Large intestine (tissue), 3 donors: Measurements from ENCODE around the gene ST7L. TPM values are rescaled to one million over a fixed set of nuclear protein-coding genes. Genes with fewer than 3 reads are reported as not detected.

Experiments used
- DNase-seq, 2 donors: peaks; one replicate each; pipeline versions ENCODE4 v3.0.0 to v3.0.0-alpha.2; 2013
- H3K27ac ChIP-seq: one replicate; pipeline ENCODE4 v1.5.1; 2013; ENCODE audit warnings: low read length
- H3K27me3 ChIP-seq: 2 replicates; pipeline ENCODE4 v1.6.1; 2013; ENCODE audit warnings: low read length; ENCODE audit not compliant: control insufficient read depth, insufficient read depth
- H3K36me3 ChIP-seq: 2 replicates; pipeline ENCODE4 v1.6.1; 2013; ENCODE audit warnings: low read length; ENCODE audit not compliant: control insufficient read depth, insufficient read depth
- H3K4me1 ChIP-seq: one replicate; pipeline ENCODE4 v1.6.1; 2013; ENCODE audit warnings: low read length; ENCODE audit not compliant: control insufficient read depth, insufficient read depth
- H3K4me3 ChIP-seq: one replicate; pipeline ENCODE4 v1.5.1; 2013; ENCODE audit warnings: low read length
- H3K9me3 ChIP-seq: one replicate; pipeline ENCODE4 v1.6.1; 2013; ENCODE audit warnings: mild to moderate bottlenecking, low read depth, low read length, moderate library complexity; ENCODE audit not compliant: control insufficient read depth
- WGBS: methylation state at CpG from one replicate; pipeline ENCODE4 v1.1.5; 2013; ENCODE audit warnings: low lambda C conversion rate; ENCODE audit not compliant: insufficient coverage; 5-methylcytosine and 5-hydroxymethylcytosine counted together
- polyA plus RNA-seq: library from polyadenylated mRNA; unstranded; fragments of 120-200 nt; gene quantifications from one replicate; pipeline ENCODE4 v1.2.1, GENCODE V29; 2013

Gene ST7L
- polyA plus RNA-seq, 1 donor = 18.4 TPM

- Histone ChIP-seq H3K27ac (no peak overlapping the region), H3K27me3 (no peaks in the 10 kb centered on the region), H3K4me3 (no peak overlapping the region), H3K36me3 (peaks cover 16% of the 10 kb centered on the region), H3K4me1 (no peaks in the 10 kb centered on the region), H3K9me3 (no peaks in the 10 kb centered on the region)
- no peak for DNase-seq
Observed at GRCh38 chr1:112581586-112582192, 37.3 kb downstream of the ST7L start.

- WGBS = 100% methylated on average over 1 of the region's 5 CpGs
- Histone ChIP-seq H3K27me3 (no peaks in the 10 kb centered on the region), H3K9me3 (no peaks in the 10 kb centered on the region), H3K36me3 (peaks cover 26% of the 10 kb centered on the region), H3K4me1 (no peaks in the 10 kb centered on the region), H3K27ac (no peak overlapping the region), H3K4me3 (no peak overlapping the region)
- DNase-seq = no peak
Observed at GRCh38 chr1:112579801-112580510, 39.0 kb downstream of the ST7L start.

GRCh38 chr1:112576240-112576639 is 42.7 kb downstream of the ST7L start:
- Histone ChIP-seq H3K27ac (no peak overlapping the region), H3K9me3 (no peaks in the 10 kb centered on the region), H3K27me3 (no peaks in the 10 kb centered on the region), H3K4me3 (no peak overlapping the region), H3K36me3 (peaks cover 38% of the 10 kb centered on the region), H3K4me1 (no peaks in the 10 kb centered on the region)
- DNase-seq = no peak
- no CpG with 5 or more reads among the region's 3 CpGs for WGBS

DNA sequence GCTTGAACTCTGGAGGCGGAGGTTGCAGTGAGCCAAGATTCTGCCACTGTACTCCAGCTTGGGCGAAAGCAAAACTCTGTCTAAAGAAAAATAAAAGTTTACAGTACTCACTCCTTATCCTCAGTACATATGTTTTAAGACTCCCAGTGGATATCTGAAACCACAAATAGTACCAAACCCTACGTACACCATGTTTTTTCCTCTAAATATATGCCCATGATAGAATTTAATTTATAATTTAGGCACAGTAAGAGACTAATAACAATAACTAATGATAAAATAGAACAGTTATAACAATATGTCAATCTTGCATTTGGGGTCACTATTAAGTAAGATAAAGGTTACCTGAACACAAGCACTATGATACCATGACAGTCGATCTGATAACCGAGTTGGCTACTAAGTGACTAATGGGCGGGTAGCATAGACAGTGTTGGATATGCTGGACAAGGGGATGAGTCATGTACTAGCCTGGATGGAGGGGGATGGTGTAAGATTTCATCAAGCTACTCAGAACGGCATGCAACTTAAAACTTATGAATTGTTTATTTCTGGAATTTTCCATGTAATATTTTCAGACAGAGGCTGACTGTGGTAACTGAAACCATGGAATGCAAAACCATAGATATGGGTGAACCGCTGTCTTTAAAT is 43.7 kb downstream of the ST7L start:
- Histone ChIP-seq H3K4me3 (no peak overlapping the region), H3K9me3 (no peaks in the 10 kb centered on the region), H3K4me1 (no peaks in the 10 kb centered on the region), H3K27me3 (no peaks in the 10 kb centered on the region), H3K27ac (no peak overlapping the region), H3K36me3 (peaks cover 36% of the 10 kb centered on the region)
- 100% methylated on average over 2 of the region's 8 CpGs for WGBS
- no peak for DNase-seq

DNA sequence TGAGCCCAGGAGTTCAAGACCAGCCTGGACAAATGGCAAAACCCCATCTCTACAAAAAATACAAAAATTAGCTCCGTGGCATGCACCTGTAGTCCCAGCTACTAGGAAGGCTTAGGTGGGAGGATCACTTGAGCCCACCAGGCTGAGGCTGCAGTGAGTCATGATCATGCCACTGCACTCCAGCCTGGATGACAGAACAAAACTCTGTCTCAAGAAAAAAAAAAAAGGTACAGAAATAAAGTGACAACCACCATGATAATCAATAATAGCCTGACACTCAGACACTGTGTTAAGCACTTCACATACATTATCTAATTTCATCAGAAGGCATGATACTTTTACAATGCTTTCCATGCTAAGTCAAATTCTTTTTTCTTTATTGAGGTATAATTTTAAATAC is 53.1 kb downstream of the ST7L start:
- Histone ChIP-seq H3K9me3 (no peaks in the 10 kb centered on the region), H3K27ac (no peak overlapping the region), H3K27me3 (no peaks in the 10 kb centered on the region), H3K4me3 (no peak overlapping the region), H3K36me3 (peaks cover 10% of the 10 kb centered on the region), H3K4me1 (peaks cover 2% of the 10 kb centered on the region)
- no CpG with 5 or more reads among the region's 1 CpG for WGBS
- no peak for DNase-seq

GRCh38 chr1:112564081-112564480 is 54.9 kb downstream of the ST7L start:
- 33% methylated on average over 1 of the region's 1 CpG for WGBS
- Histone ChIP-seq H3K36me3 (peaks cover 6% of the 10 kb centered on the region), H3K9me3 (no peaks in the 10 kb centered on the region), H3K27me3 (no peaks in the 10 kb centered on the region), H3K27ac (peak overlapping the region; percentile 16), H3K4me1 (peaks cover 2% of the 10 kb centered on the region), H3K4me3 (no peak overlapping the region)
- peak; percentile 38 to 72 for DNase-seq

- H3K27me3 ChIP-seq = no peaks in the 10 kb centered on the region
- DNase-seq = no peak
- no peak overlapping the region for H3K27ac ChIP-seq
- H3K36me3 ChIP-seq = peaks cover 8% of the 10 kb centered on the region
- H3K4me3 ChIP-seq = no peak overlapping the region
- no peaks in the 10 kb centered on the region for H3K9me3 ChIP-seq
- peaks cover 2% of the 10 kb centered on the region for H3K4me1 ChIP-seq
Observed at GRCh38 chr1:112563341-112563740, 55.6 kb downstream of the ST7L start.

DNA sequence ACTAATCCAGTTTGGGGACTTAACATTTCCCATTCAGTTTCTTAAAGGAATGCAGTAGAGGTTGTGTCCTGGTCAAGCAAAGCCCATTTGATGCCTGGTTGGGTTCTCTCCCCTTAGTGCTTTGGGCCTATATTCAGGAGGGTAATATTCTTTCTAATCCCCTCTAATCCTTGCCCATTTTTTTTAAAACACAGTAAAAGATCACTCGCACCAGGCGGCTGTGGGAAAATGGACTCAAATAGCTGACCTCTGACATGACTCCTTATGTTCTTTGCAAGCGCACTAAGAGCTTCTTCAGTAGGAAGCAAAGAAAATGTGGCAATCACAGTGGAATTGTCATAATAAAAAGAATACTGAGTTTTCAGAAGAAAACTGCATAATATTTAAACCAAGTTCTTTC is 60.3 kb downstream of the ST7L start:
- no peak overlapping the region for H3K27ac ChIP-seq
- DNase-seq = no peak
- peaks cover 6% of the 10 kb centered on the region for H3K36me3 ChIP-seq
- WGBS = 100% methylated on average over 1 of the region's 3 CpGs
- H3K4me1 ChIP-seq = peaks cover 2% of the 10 kb centered on the region
- no peak overlapping the region for H3K4me3 ChIP-seq
- H3K9me3 ChIP-seq = no peaks in the 10 kb centered on the region
- H3K27me3 ChIP-seq = no peaks in the 10 kb centered on the region

- Histone ChIP-seq H3K4me3 (no peak overlapping the region), H3K27me3 (no peaks in the 10 kb centered on the region), H3K4me1 (no peaks in the 10 kb centered on the region), H3K36me3 (peaks cover 6% of the 10 kb centered on the region), H3K9me3 (no peaks in the 10 kb centered on the region), H3K27ac (no peak overlapping the region)
- no CpG with 5 or more reads among the region's 1 CpG for WGBS
- no peak for DNase-seq
Observed at GRCh38 chr1:112557385-112557784, 61.6 kb downstream of the ST7L start.

- no peak overlapping the region for H3K27ac ChIP-seq
- H3K36me3 ChIP-seq = peaks cover 2% of the 10 kb centered on the region
- DNase-seq = no peak
- no peaks in the 10 kb centered on the region for H3K27me3 ChIP-seq
- H3K9me3 ChIP-seq = no peaks in the 10 kb centered on the region
- H3K4me1 ChIP-seq = no peaks in the 10 kb centered on the region
- no peak overlapping the region for H3K4me3 ChIP-seq
Observed at GRCh38 chr1:112554411-112554810, 64.5 kb downstream of the ST7L start.

DNA sequence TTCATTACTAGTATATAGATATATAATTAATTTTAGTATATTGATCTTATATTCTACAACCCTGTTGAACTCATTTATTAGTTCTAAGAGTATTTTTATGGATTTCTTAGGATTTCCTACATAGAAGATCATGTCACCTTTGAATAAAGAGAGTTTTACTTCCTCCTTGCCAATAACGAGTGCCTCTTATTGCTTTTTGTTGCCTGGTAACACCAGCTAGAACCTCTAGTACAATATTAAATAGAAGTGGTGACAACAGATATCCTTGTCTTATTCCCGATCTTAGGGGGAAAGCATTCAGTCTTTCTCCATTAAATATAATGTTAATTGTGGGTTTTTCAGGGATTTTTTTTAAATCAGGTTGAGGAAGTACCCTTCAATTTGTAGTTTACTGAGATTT is 69.4 kb downstream of the ST7L start:
- peak in 1 of 2 donors; percentile 52 for DNase-seq
- H3K4me3 ChIP-seq = no peak overlapping the region
- H3K27ac ChIP-seq = peak overlapping the region; percentile 35
- H3K9me3 ChIP-seq = no peaks in the 10 kb centered on the region
- H3K36me3 ChIP-seq = peaks cover 4% of the 10 kb centered on the region
- H3K4me1 ChIP-seq = peaks cover 7% of the 10 kb centered on the region
- 40% methylated on average over 1 of the region's 2 CpGs for WGBS
- H3K27me3 ChIP-seq = no peaks in the 10 kb centered on the region
